Smooth muscle cell (in vitro differentiated cells): ENCODE measurements around the gene HNRNPA1. TPM values are rescaled to one million over a fixed set of nuclear protein-coding genes. Genes with fewer than 3 reads are reported as not detected.

Experiments used
- DNase-seq: peaks from one replicate; lab custom pipeline; 2025; ENCODE audit not compliant: unreplicated experiment; lab: John Stamatoyannopoulos, UW
- H2AFZ ChIP-seq: fragments of 200-600 bp; sonication (generic); 2 replicates; pipeline ENCODE4 v1.6.0; 2016; ENCODE audit warnings: antibody characterized with exemption, low read depth, mild to moderate bottlenecking
- H3F3A ChIP-seq: fragments of 200-600 bp; sonication (generic); 2 replicates; pipeline ENCODE4 v1.6.0; 2017; ENCODE audit warnings: antibody characterized with exemption, low read depth
- H3K27ac ChIP-seq: fragments of 200-600 bp; sonication (generic); 2 replicates; pipeline ENCODE4 v1.5.1; 2016; ENCODE audit warnings: low read depth, mild to moderate bottlenecking
- H3K27me3 ChIP-seq: fragments of 200-600 bp; sonication (generic); 2 replicates; pipeline ENCODE4 v1.6.1; 2016; ENCODE audit warnings: low read depth, mild to moderate bottlenecking
- H3K36me3 ChIP-seq: fragments of 200-600 bp; sonication (generic); 2 replicates; pipeline ENCODE4 v1.5.1; 2016; ENCODE audit warnings: low read depth
- H3K4me1 ChIP-seq: fragments of 200-600 bp; sonication (generic); 2 replicates; pipeline ENCODE4 v1.5.1; 2016; ENCODE audit warnings: low read depth
- H3K4me2 ChIP-seq: fragments of 200-600 bp; sonication (generic); 2 replicates; pipeline ENCODE4 v1.6.0; 2016; ENCODE audit warnings: mild to moderate bottlenecking
- H3K4me3 ChIP-seq: fragments of 200-600 bp; sonication (generic); 2 replicates; pipeline ENCODE4 v1.5.1; 2016; ENCODE audit warnings: mild to moderate bottlenecking
- H3K79me2 ChIP-seq: fragments of 200-600 bp; sonication (generic); 2 replicates; pipeline ENCODE4 v1.6.0; 2016; ENCODE audit warnings: low read depth, mild to moderate bottlenecking
- H3K9ac ChIP-seq: fragments of 200-600 bp; sonication (generic); 2 replicates; pipeline ENCODE4 v1.6.0; 2016; ENCODE audit warnings: low read depth
- H3K9me3 ChIP-seq: fragments of 200-600 bp; sonication (generic); replicated peaks from 2 replicates; pipeline ENCODE4 v1.5.1; 2016; ENCODE audit warnings: low read depth
- H4K20me1 ChIP-seq: fragments of 200-600 bp; sonication (generic); 2 replicates; pipeline ENCODE4 v1.6.0; 2016; ENCODE audit warnings: low read depth
- CTCF ChIP-seq: fragments of 200-600 bp; sonication (generic); IDR thresholded peaks from 2 replicates; pipeline ENCODE4 v1.5.1; 2017; ENCODE audit warnings: borderline replicate concordance, mild to moderate bottlenecking, antibody characterized with exemption; ENCODE audit not compliant: insufficient read depth, poor library complexity, severe bottlenecking
- WGBS: methylation state at CpG from one replicate; pipeline ENCODE4 v1.1.7; 2016; ENCODE audit warnings: low lambda C conversion rate; 5-methylcytosine and 5-hydroxymethylcytosine counted together
- polyA plus RNA-seq: library from polyadenylated mRNA; unstranded; fragments of >200 nt; fragmentation: Nextera tagmentation; extraction: Ambion mirVana; gene quantifications from 2 replicates; pipeline ENCODE4 v1.2.1, GENCODE V29; 2016
- total RNA-seq: library from RNA; depleted of rRNA; stranded (reverse); fragments of >200 nt; gene quantifications from 2 replicates; pipeline ENCODE4 v1.2.3, GENCODE V29; 2014

The HNRNPA1 gene
- total and polyA plus RNA-seq, 2 experiments from 2014 or later, result 378 to 440 TPM

DNA sequence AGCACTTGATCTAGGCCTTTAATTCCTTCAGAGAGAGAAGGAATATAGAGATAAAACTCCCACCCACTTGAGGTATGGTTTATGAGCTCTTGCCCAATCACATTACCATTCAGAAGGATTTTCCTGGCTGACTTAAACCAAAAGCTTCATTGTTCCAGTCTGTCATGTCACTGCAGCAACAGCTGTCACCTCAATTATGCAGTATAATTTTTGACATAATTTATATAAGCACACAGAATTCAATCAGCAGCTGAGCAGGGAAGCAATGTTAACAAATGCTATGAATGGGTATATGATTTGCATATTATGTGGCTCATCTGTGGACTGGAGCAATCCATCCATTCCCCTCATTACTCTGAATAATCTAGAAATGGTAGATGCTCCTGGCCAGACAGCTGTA lies 40.9 kb upstream of the HNRNPA1 start:
- H3F3A ChIP-seq, result no peaks in the 10 kb centered on the region
- H2AFZ ChIP-seq, result no peak overlapping the region
- no peaks in the 10 kb centered on the region for H3K27me3 ChIP-seq
- no peak for DNase-seq
- no peak overlapping the region for H3K27ac ChIP-seq
- TF ChIP-seq CTCF, result no peak
- H3K9me3 ChIP-seq, result no peaks in the 10 kb centered on the region
- H3K79me2 ChIP-seq, result no peaks in the 10 kb centered on the region
- H3K4me1 ChIP-seq, result no peaks in the 10 kb centered on the region
- H3K4me3 ChIP-seq, result no peak overlapping the region
- H3K9ac ChIP-seq, result no peak overlapping the region
- H3K4me2 ChIP-seq, result no peak overlapping the region
- no peaks in the 10 kb centered on the region for H3K36me3 ChIP-seq
- no peaks in the 10 kb centered on the region for H4K20me1 ChIP-seq

DNA sequence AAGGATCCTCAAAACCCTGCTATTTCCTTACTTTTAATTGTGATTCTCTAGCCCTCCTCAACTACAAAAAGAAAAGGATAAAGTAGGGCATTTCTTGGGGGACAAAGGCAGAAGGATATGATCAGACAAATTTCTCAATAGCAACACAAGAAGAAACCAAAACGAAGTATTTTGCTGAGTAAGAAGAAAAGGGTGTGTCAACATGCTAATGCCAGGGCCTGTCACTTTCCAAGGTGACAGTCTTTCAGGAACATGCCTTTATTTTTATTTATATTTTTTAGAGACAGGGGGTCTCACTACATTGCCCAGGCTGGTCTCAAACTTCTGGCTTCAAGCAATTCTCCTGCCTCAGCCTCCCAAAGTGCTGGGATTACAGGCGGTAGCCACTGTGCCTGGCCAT lies 40.4 kb upstream of the HNRNPA1 start:
- WGBS, result 97% methylated on average over 2 of the region's 2 CpGs
- Histone ChIP-seq H3K9ac (no peak overlapping the region), H3K27ac (no peak overlapping the region)

DNA sequence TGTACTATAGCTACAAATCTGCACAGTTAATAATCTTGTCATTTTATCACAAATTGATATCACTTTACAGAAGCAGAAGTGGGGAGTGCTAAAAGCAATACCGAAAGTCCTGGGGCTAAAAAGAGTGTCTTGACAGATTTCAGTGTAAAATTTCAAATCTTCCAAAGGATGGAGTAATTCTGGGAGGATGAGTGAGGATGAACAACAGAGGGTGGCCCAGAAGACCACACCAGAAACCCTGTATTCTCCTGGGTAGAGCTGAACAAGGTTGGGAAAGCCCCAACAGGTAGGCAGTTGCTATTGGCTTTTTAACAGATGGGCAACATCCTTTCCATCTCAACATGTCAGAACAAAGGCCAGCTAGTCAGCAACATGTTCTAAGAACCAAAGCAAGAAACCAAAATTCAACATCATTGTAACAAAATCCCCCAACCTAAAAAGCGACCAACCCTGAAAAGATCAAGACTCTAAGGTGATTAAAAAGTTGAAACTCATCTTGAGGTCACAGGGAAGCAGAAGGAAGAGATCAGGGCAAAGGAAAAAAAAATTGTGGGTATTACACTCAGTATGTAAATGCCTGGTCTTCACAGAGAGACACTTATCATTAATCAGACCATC lies 39.4 kb upstream of the HNRNPA1 start:
- Histone ChIP-seq H3K4me1 (no peaks in the 10 kb centered on the region), H4K20me1 (no peaks in the 10 kb centered on the region), H3K36me3 (no peaks in the 10 kb centered on the region), H3K9me3 (no peaks in the 10 kb centered on the region), H3K9ac (no peak overlapping the region), H3K4me2 (no peak overlapping the region), H3K27me3 (no peaks in the 10 kb centered on the region), H3F3A (no peaks in the 10 kb centered on the region), H2AFZ (no peak overlapping the region), H3K79me2 (no peaks in the 10 kb centered on the region), H3K4me3 (no peak overlapping the region), H3K27ac (no peak overlapping the region)
- DNase-seq, result no peak
- TF ChIP-seq CTCF, result no peak
- WGBS, result 97% methylated on average over 2 of the region's 2 CpGs

More for the DNA sequence above, 40.4 kb upstream of the HNRNPA1 start:
- no peaks in the 10 kb centered on the region for H3K27me3 ChIP-seq
- no peak overlapping the region for H3K4me3 ChIP-seq
- no peak for TF ChIP-seq CTCF
- H3K4me2 ChIP-seq, result no peak overlapping the region
- no peaks in the 10 kb centered on the region for H3K79me2 ChIP-seq
- no peaks in the 10 kb centered on the region for H3K9me3 ChIP-seq
- no peaks in the 10 kb centered on the region for H4K20me1 ChIP-seq
- no peaks in the 10 kb centered on the region for H3K4me1 ChIP-seq
- no peaks in the 10 kb centered on the region for H3F3A ChIP-seq
- no peak overlapping the region for H2AFZ ChIP-seq
- H3K36me3 ChIP-seq, result no peaks in the 10 kb centered on the region
- no peak for DNase-seq

- Histone ChIP-seq H3K36me3 (no peaks in the 10 kb centered on the region), H3K9ac (no peak overlapping the region), H3K79me2 (no peaks in the 10 kb centered on the region), H3K4me3 (no peak overlapping the region), H3K4me2 (no peak overlapping the region), H3K9me3 (no peaks in the 10 kb centered on the region), H4K20me1 (no peaks in the 10 kb centered on the region), H3K27me3 (no peaks in the 10 kb centered on the region), H3K27ac (no peak overlapping the region), H2AFZ (no peak overlapping the region), H3F3A (no peaks in the 10 kb centered on the region), H3K4me1 (no peaks in the 10 kb centered on the region)
- WGBS, result 89% methylated on average over 6 of the region's 6 CpGs
- no peak for DNase-seq
- TF ChIP-seq CTCF, result no peak
These were observed 34.4 kb upstream of the HNRNPA1 start for GRCh38 chr12:54246011-54246641.
